COLO668 (cell line): ENCODE measurements around the gene CACNB2.
"Not testable (repeated sequence)": the region's sequence is repeated elsewhere in the genome, so short reads cannot be mapped to it uniquely, and the experiment has no call there.

Experiments
- DNase-seq: peaks from one replicate; lab custom pipeline; 2025; ENCODE audit not compliant: unreplicated experiment; lab: John Stamatoyannopoulos, UW

Gene CACNB2

GRCh38 chr10:18144928-18145327, 4.7 kb downstream of the CACNB2 start:
- peak; percentile 5 for DNase-seq

- DNase-seq, result no peak
Observed at GRCh38 chr10:18145652-18146051, 5.4 kb downstream of the CACNB2 start.

- no peak for DNase-seq
Observed at GRCh38 chr10:18149196-18149800, 9.1 kb downstream of the CACNB2 start.

GRCh38 chr10:18151356-18151890, 11.2 kb downstream of the CACNB2 start:
- no peak for DNase-seq

- DNase-seq, result not testable (repeated sequence)
Observed at GRCh38 chr10:18153381-18153780, 13.2 kb downstream of the CACNB2 start.

GRCh38 chr10:18155321-18155720, 15.1 kb downstream of the CACNB2 start:
- DNase-seq, result no peak

- not testable (repeated sequence) for DNase-seq
Observed at GRCh38 chr10:18156797-18157196, 16.6 kb downstream of the CACNB2 start.

- DNase-seq, result no peak
Observed at GRCh38 chr10:18157881-18158280, 17.7 kb downstream of the CACNB2 start.

- no peak for DNase-seq
Observed at GRCh38 chr10:18158773-18159265, 18.6 kb downstream of the CACNB2 start.

- DNase-seq, result no peak
Observed at GRCh38 chr10:18159557-18159956, 19.3 kb downstream of the CACNB2 start.

GRCh38 chr10:18162021-18162627, 21.9 kb downstream of the CACNB2 start:
- DNase-seq, result no peak

GRCh38 chr10:18164093-18164492, 23.9 kb downstream of the CACNB2 start:
- DNase-seq, result no peak

GRCh38 chr10:18164748-18165361, 24.6 kb downstream of the CACNB2 start:
- no peak for DNase-seq

GRCh38 chr10:18178854-18179483, 38.7 kb downstream of the CACNB2 start:
- no peak for DNase-seq

- no peak for DNase-seq
Observed at GRCh38 chr10:18179891-18180290, 39.7 kb downstream of the CACNB2 start.

GRCh38 chr10:18181382-18181781, 41.2 kb downstream of the CACNB2 start:
- not testable (repeated sequence) for DNase-seq

GRCh38 chr10:18185621-18186020, 45.4 kb downstream of the CACNB2 start:
- no peak for DNase-seq

GRCh38 chr10:18190840-18191239, 50.6 kb downstream of the CACNB2 start:
- no peak for DNase-seq

GRCh38 chr10:18194634-18195033, 54.4 kb downstream of the CACNB2 start:
- DNase-seq, result no peak

GRCh38 chr10:18195060-18195799, 55.0 kb downstream of the CACNB2 start:
- no peak for DNase-seq
